ENCODE data around the gene MYCBPAP. TPM values are rescaled to one million over a fixed set of nuclear protein-coding genes. Genes with fewer than 3 reads are reported as not detected.

Gene MYCBPAP
- total RNA-seq, 4 donors from 2014 or later: 0.78 to 3.2 (median 1.6) TPM

- intact Hi-C loops (cut with DNase I): no loop called here
- H3K27ac ChIP-seq: no peak overlapping the region
- no peaks in the 10 kb centered on the region for H3K36me3 ChIP-seq
- H3K4me1 ChIP-seq: peaks cover 40 to 44% of the 10 kb centered on the region in 2 donors
- H3K9me3 ChIP-seq: no peaks in the 10 kb centered on the region
- WGBS, 2 donors: 47 to 64% methylated on average over 6 of the region's 6 CpGs
- no peak overlapping the region for H3K4me3 ChIP-seq (replicated peaks in 1 of 3)
- no peak for DNase-seq
- H3K27me3 ChIP-seq: no peaks in the 10 kb centered on the region
- TF ChIP-seq POLR2A (IDR thresholded peaks at IDR 0.05) (no peak), CTCF (IDR thresholded peaks at IDR 0.05) (no peak)
These were observed 23.3 kb downstream of the MYCBPAP start for GRCh38 chr17:50531428-50532025.

GRCh38 chr17:50532452-50533024, 24.3 kb downstream of the MYCBPAP start, which contains the start of gene EPN3:
EPN3 (plus strand) TSS chr17:50532735; CDS start chr17:50536557, 3,822 bp downstream.
- 0% methylated on average over 5 to 7 of the region's 21 CpGs for WGBS, 2 donors
- peak within 1 kb of the TSS in 1 of 3 donors; percentile 22 for H3K4me3 ChIP-seq (replicated peaks in 1 of 3)
- TF ChIP-seq CTCF (IDR thresholded peaks at IDR 0.05) (peak in 1 of 6 experiments; percentile 14), POLR2A (IDR thresholded peaks at IDR 0.05) (peak in 1 of 2 donors; percentile 14)
- no peaks in the 10 kb centered on the region for H3K27me3 ChIP-seq
- no peaks in the 10 kb centered on the region for H3K9me3 ChIP-seq
- H3K4me1 ChIP-seq: peaks cover 35 to 38% of the 10 kb centered on the region in 2 donors
- DNase-seq: peak; percentile 80 to 84
- no peaks in the 10 kb centered on the region for H3K36me3 ChIP-seq
- intact Hi-C loops (cut with DNase I): no loop called here
- peak within 1 kb of the TSS in 1 of 3 donors; percentile 74 for H3K27ac ChIP-seq

- H3K4me1 ChIP-seq: peaks cover 30 to 33% of the 10 kb centered on the region in 2 donors
- H3K9me3 ChIP-seq: no peaks in the 10 kb centered on the region
- peak overlapping the region in 1 of 3 donors; percentile 74 for H3K27ac ChIP-seq
- H3K36me3 ChIP-seq: no peaks in the 10 kb centered on the region
- TF ChIP-seq CTCF (IDR thresholded peaks at IDR 0.05): no peak
- TF ChIP-seq POLR2A (IDR thresholded peaks at IDR 0.05): no peak
- intact Hi-C loops (cut with DNase I): no loop called here
- 5 to 16% methylated on average over 1 to 5 of the region's 5 CpGs for WGBS, 2 donors
- H3K4me3 ChIP-seq (replicated peaks in 1 of 3): no peak overlapping the region
- no peak for DNase-seq
- no peaks in the 10 kb centered on the region for H3K27me3 ChIP-seq
These were observed 24.9 kb downstream of the MYCBPAP start for GRCh38 chr17:50533185-50533584.

GRCh38 chr17:50533720-50534148, 25.5 kb downstream of the MYCBPAP start:
- TF ChIP-seq POLR2A (IDR thresholded peaks at IDR 0.05) (no peak), CTCF (IDR thresholded peaks at IDR 0.05) (no peak)
- H3K9me3 ChIP-seq: no peaks in the 10 kb centered on the region
- peak; percentile 81 to 84 for DNase-seq
- 1% methylated on average over 17 of the region's 17 CpGs for WGBS, 2 donors
- H3K4me3 ChIP-seq (replicated peaks in 1 of 3): no peak overlapping the region
- intact Hi-C loops (cut with DNase I): no loop called here
- H3K36me3 ChIP-seq: no peaks in the 10 kb centered on the region
- H3K27ac ChIP-seq: peak overlapping the region; percentile 41 to 74 (median 61)
- no peaks in the 10 kb centered on the region for H3K27me3 ChIP-seq
- peaks cover 29 to 33% of the 10 kb centered on the region in 2 donors for H3K4me1 ChIP-seq

Data from thyroid gland (tissue), 4 donors.